GM12878 (cell line): Measurements from ENCODE around the gene RNF167. TPM values are rescaled to one million over a fixed set of nuclear protein-coding genes. Genes with fewer than 3 reads are reported as not detected.

Source experiments
- CHD1 ChIP-seq: IDR thresholded peaks from 2 replicates; pipeline ENCODE4 v1.6.1; 2012; ENCODE audit warnings: low read depth, low read length, improper control_type of control experiment
- EZH2 ChIP-seq: IDR thresholded peaks from 2 replicates; pipeline ENCODE4 v1.6.1; 2012; ENCODE audit warnings: low read depth, mild to moderate bottlenecking, control low read depth, inconsistent platforms, low read length, borderline replicate concordance; ENCODE audit not compliant: control insufficient read depth
- KDM1A ChIP-seq: fragments of 200-600 bp; sonication (generic); IDR thresholded peaks from 2 replicates; pipeline ENCODE4 v1.6.1; 2016; ENCODE audit warnings: borderline replicate concordance
- NFXL1 ChIP-seq: fragments of 450-650 bp; IDR thresholded peaks from 2 replicates; pipeline ENCODE4 v1.6.1; 2017; ENCODE audit warnings: antibody characterized with exemption, mild to moderate bottlenecking, borderline replicate concordance
- NFYA ChIP-seq: IDR thresholded peaks from 2 replicates; pipeline ENCODE4 v1.6.1; 2011; ENCODE audit warnings: low read depth, mild to moderate bottlenecking, low read length, improper control_type of control experiment, borderline replicate concordance
- NFYB ChIP-seq: IDR thresholded peaks from 2 replicates; pipeline ENCODE4 v1.6.1; 2011; ENCODE audit warnings: low read depth, mild to moderate bottlenecking, low read length, improper control_type of control experiment, moderate library complexity; ENCODE audit not compliant: insufficient read depth
- NR2C2 ChIP-seq: IDR thresholded peaks from 2 replicates; pipeline ENCODE4 v1.6.1; 2011; ENCODE audit warnings: borderline replicate concordance, low read depth; ENCODE audit not compliant: control insufficient read depth, insufficient read length
- PML ChIP-seq: IDR thresholded peaks from 2 replicates; pipeline ENCODE4 v1.6.1; 2012; ENCODE audit warnings: low read length, inconsistent platforms
- RCOR1 ChIP-seq: conservative IDR thresholded peaks from 2 replicates; pipeline ENCODE4 v1.6.1; 2012; ENCODE audit warnings: low read depth, low read length, improper control_type of control experiment
- SIX5 ChIP-seq: IDR thresholded peaks from 2 replicates; pipeline ENCODE4 v1.6.1; 2011; ENCODE audit warnings: mild to moderate bottlenecking, low read depth, low read length, moderate library complexity; ENCODE audit not compliant: severe bottlenecking
- SPI1 ChIP-seq: IDR thresholded peaks from 2 replicates; pipeline ENCODE4 v1.6.1; 2011; ENCODE audit warnings: low read depth, mild to moderate bottlenecking, low read length, moderate library complexity, borderline replicate concordance; ENCODE audit not compliant: insufficient read depth
- SRF ChIP-seq, 2 experiments: IDR thresholded peaks; 2 replicates each; pipeline ENCODE4 v1.6.1; 2011; ENCODE audit warnings: low read depth in 2 of 2, low read length in 2 of 2, mild to moderate bottlenecking in 1 of 2, moderate library complexity in 1 of 2
- TCF7 ChIP-seq: IDR thresholded peaks from 2 replicates; pipeline ENCODE4 v1.6.1; 2014; ENCODE audit warnings: antibody characterized with exemption, borderline replicate concordance
- ZNF217 ChIP-seq: fragments of 450-650 bp; IDR thresholded peaks from 2 replicates; pipeline ENCODE4 v1.6.1; 2017; ENCODE audit warnings: antibody characterized with exemption, mild to moderate bottlenecking
- polyA plus RNA-seq, 11 experiments: library from polyadenylated mRNA; depleted of rRNA in 4 of 11; unstranded in 6 of 11; stranded (reverse) in 5 of 11; fragments of >200 nt; fragmentation: Nextera tagmentation in 4 of 11; fragmentation: Illumina TruSeq in 1 of 11; extraction: Ambion mirVana in 4 of 11; extraction: Trizol in 1 of 11; gene quantifications; 1 replicate in 1 of 11; 2 replicates in 10 of 11; pipeline versions ENCODE4 v1.2.1 to v1.2.3, GENCODE V29; 2011 to 2016; ENCODE audit warnings: inconsistent platforms in 2 of 11, missing spikeins in 2 of 11, low read depth in 1 of 11
- total RNA-seq, 4 experiments: library from RNA; depleted of rRNA in 3 of 4; stranded (reverse); fragments of >200 nt in 3 of 4; fragmentation: Illumina TruSeq in 1 of 4; extraction: Trizol in 1 of 4; gene quantifications; 2 replicates each; pipeline versions ENCODE4 v1.2.1 to v1.2.3, GENCODE V29; 2013 to 2021
- TF ChIP-seq, protein P1 (sequence below): fragments of 450-650 bp; IDR thresholded peaks from 2 replicates; pipeline ENCODE4 v1.6.1; 2016; ENCODE audit warnings: mild to moderate bottlenecking, moderate library complexity, borderline replicate concordance
- TF ChIP-seq, protein P2 (sequence below): IDR thresholded peaks from 2 replicates; pipeline ENCODE4 v1.6.1; 2011; ENCODE audit warnings: low read depth, mild to moderate bottlenecking, low read length, moderate library complexity, borderline replicate concordance; ENCODE audit errors: extremely low read depth

RNF167 gene
- total and polyA plus RNA-seq, 10 of the 15 experiments (the other 5 are each of a cell fraction or from before 2014, with no cell fraction given) = 33.6 to 147 (median 57.6) TPM

DNA sequence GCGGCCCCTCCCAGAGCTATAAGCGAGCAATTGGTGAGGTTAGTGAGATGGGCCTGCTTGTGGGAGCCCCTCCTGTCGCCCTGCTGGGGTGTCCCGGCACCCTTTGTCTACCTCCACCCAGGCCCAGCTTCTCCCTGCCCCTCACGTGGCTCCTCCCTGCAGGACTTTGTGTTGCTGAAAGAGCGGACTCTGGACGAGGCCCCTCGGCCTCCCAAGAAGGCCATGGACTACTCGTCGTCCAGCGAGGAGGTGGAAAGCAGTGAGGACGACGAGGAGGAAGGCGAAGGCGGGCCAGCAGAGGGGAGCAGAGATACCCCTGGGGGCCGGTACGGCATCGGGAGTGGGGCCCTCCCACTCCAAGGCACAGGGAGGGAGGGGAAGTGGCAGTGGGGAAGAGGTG lies 46.8 kb upstream of the RNF167 start (continued):
- TF ChIP-seq, protein P1, sequence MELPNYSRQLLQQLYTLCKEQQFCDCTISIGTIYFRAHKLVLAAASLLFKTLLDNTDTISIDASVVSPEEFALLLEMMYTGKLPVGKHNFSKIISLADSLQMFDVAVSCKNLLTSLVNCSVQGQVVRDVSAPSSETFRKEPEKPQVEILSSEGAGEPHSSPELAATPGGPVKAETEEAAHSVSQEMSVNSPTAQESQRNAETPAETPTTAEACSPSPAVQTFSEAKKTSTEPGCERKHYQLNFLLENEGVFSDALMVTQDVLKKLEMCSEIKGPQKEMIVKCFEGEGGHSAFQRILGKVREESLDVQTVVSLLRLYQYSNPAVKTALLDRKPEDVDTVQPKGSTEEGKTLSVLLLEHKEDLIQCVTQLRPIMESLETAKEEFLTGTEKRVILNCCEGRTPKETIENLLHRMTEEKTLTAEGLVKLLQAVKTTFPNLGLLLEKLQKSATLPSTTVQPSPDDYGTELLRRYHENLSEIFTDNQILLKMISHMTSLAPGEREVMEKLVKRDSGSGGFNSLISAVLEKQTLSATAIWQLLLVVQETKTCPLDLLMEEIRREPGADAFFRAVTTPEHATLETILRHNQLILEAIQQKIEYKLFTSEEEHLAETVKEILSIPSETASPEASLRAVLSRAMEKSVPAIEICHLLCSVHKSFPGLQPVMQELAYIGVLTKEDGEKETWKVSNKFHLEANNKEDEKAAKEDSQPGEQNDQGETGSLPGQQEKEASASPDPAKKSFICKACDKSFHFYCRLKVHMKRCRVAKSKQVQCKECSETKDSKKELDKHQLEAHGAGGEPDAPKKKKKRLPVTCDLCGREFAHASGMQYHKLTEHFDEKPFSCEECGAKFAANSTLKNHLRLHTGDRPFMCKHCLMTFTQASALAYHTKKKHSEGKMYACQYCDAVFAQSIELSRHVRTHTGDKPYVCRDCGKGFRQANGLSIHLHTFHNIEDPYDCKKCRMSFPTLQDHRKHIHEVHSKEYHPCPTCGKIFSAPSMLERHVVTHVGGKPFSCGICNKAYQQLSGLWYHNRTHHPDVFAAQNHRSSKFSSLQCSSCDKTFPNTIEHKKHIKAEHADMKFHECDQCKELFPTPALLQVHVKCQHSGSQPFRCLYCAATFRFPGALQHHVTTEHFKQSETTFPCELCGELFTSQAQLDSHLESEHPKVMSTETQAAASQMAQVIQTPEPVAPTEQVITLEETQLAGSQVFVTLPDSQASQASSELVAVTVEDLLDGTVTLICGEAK = no peak
- TF ChIP-seq KDM1A (no peak), PML (no peak), NFXL1 (no peak), NFYA (no peak), NFYB (no peak), ZNF217 (no peak), TCF7 (no peak), CHD1 (no peak), SIX5 (no peak), SPI1 (no peak), NR2C2 (no peak), EZH2 (no peak), RCOR1 (no peak), SRF (IDR thresholded peaks at IDR 0.05; ENCODE audit: low read depth in 2 of 2, low read length in 2 of 2) (no peak)
- TF ChIP-seq, protein P2, sequence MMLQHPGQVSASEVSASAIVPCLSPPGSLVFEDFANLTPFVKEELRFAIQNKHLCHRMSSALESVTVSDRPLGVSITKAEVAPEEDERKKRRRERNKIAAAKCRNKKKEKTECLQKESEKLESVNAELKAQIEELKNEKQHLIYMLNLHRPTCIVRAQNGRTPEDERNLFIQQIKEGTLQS = no peak
